Vagina (tissue), 2 donors: ENCODE results near the gene RPTOR. TPM values are rescaled to one million over a fixed set of nuclear protein-coding genes. Genes with fewer than 3 reads are reported as not detected.

Source experiments
- DNase-seq, 2 donors: peaks; one replicate each; pipeline ENCODE4 v3.0.0-alpha.2; 2017; ENCODE audit errors: extremely low spot score in 2 of 2
- H3K27ac ChIP-seq: fragments of 200-600 bp; sonication (generic); one replicate; pipeline ENCODE4 v1.5.1; 2019
- H3K27me3 ChIP-seq: fragments of 200-600 bp; sonication (generic); one replicate; pipeline ENCODE4 v1.5.1; 2019
- H3K36me3 ChIP-seq, 2 donors: fragments of 200-600 bp; sonication (generic); one replicate each; pipeline ENCODE4 v1.5.1; 2017 to 2019
- H3K4me1 ChIP-seq: fragments of 200-600 bp; sonication (generic); one replicate; pipeline ENCODE4 v1.5.1; 2019
- H3K4me3 ChIP-seq, 2 donors: fragments of 200-600 bp; sonication (generic); 1 replicate in 1 of 2; 2 replicates in 1 of 2; pipeline ENCODE4 v1.5.1; 2016 to 2019
- H3K9me3 ChIP-seq: fragments of 200-600 bp; sonication (generic); one replicate; pipeline ENCODE4 v1.5.1; 2019
- POLR2A ChIP-seq, 2 donors: fragments of 450-650 bp; IDR thresholded peaks; one replicate each; pipeline ENCODE4 v1.6.1; 2017; ENCODE audit warnings: antibody characterized with exemption in 2 of 2, mild to moderate bottlenecking in 2 of 2, moderate library complexity in 2 of 2
- POLR2AphosphoS5 ChIP-seq, 2 donors: sonication (generic); formaldehyde crosslinking; IDR thresholded peaks; one replicate each; pipeline ENCODE4 v1.9.0; 2017; ENCODE audit warnings: antibody characterized with exemption in 2 of 2, mild to moderate bottlenecking in 2 of 2, low read depth in 1 of 2; ENCODE audit not compliant: insufficient read depth in 1 of 2
- intact Hi-C: fragments of 100-400 bp; cut with DNase I; formaldehyde crosslinking; loops from one replicate; pipeline ENCODE4 v1.15.1; 2023
- total RNA-seq: library from RNA; depleted of rRNA; stranded (reverse); fragments of >200 nt; gene quantifications from one replicate; pipeline ENCODE4 v1.2.3, GENCODE V29; 2016
- TF ChIP-seq, protein P1 (sequence below), 3 experiments: fragments of 450-650 bp in 2 of 3; fragments of 200-600 bp in 1 of 3; sonication (generic) in 1 of 3; IDR thresholded peaks; one replicate each; pipeline ENCODE4 v1.5.1; 2017 to 2019; ENCODE audit warnings: antibody characterized with exemption in 3 of 3, mild to moderate bottlenecking in 2 of 3, moderate library complexity in 2 of 3

RPTOR gene
- total RNA-seq, 1 donor from 2014 or later, result 38.3 TPM

DNA sequence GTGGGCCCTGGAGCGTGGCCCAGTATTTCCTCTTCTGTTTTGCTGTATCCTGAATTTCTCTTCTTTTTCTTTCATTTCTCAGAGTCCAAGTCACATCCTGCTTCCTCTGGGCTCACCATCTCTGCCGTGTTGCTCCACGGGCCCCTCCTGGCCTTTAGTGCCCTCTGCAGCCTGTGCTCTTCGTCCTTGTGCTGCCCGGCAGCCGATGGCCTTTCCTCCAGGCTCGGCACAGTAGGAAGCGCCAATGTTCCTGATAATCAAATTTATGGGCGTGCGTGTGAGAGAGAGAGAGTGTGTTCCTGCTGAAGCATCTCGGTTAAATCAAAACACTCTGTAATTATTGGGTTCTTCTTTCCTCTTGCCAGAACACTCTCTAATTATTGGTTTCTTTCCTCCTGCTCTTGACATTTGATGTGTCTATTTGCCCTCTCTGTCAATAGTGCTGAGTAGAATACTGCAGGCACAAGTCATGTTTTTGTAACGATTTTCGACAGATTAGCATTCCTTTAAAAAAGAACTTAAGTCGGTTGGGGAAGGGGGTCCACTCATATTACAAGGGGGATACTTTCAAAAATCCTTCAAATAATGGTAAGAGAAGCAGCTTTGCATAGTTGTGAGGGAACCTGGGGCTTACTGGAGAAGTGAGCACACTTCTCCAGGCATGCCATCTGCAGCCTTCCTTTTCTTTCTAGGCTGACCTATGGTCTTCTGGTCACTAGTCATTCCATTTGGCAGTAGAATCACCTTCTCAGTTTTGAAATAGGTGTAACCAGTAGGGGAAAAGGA lies 126.6 kb downstream of the RPTOR start:
- Histone ChIP-seq H3K4me1 (peaks cover 6% of the 10 kb centered on the region), H3K9me3 (no peaks in the 10 kb centered on the region), H3K27me3 (no peaks in the 10 kb centered on the region), H3K4me3 (no peak overlapping the region), H3K36me3 (no peaks in the 10 kb centered on the region), H3K27ac (no peak overlapping the region)
- TF ChIP-seq POLR2AphosphoS5 (IDR thresholded peaks at IDR 0.05; ENCODE audit: insufficient read depth in 1 of 2, low read depth in 1 of 2), result no peak
- TF ChIP-seq POLR2A (IDR thresholded peaks at IDR 0.05), result no peak
- TF ChIP-seq, protein P1, sequence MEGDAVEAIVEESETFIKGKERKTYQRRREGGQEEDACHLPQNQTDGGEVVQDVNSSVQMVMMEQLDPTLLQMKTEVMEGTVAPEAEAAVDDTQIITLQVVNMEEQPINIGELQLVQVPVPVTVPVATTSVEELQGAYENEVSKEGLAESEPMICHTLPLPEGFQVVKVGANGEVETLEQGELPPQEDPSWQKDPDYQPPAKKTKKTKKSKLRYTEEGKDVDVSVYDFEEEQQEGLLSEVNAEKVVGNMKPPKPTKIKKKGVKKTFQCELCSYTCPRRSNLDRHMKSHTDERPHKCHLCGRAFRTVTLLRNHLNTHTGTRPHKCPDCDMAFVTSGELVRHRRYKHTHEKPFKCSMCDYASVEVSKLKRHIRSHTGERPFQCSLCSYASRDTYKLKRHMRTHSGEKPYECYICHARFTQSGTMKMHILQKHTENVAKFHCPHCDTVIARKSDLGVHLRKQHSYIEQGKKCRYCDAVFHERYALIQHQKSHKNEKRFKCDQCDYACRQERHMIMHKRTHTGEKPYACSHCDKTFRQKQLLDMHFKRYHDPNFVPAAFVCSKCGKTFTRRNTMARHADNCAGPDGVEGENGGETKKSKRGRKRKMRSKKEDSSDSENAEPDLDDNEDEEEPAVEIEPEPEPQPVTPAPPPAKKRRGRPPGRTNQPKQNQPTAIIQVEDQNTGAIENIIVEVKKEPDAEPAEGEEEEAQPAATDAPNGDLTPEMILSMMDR (IDR thresholded peaks at IDR 0.05), result no peak
- intact Hi-C loops, result no loop called here
- DNase-seq, result no peak

DNA sequence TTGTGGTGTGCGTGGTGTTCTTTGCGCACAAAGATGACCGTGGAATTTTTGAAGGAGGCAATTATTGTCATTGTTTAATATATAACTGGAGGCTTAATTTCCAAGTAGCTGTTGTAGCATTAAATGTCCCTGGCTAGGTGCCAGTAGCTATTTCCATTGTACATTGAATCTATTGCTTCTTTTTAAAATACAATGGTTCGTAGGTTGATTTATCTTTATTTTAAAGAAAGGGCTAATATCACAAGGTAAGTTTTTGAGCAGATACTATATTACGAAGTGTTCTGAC lies 127.1 kb downstream of the RPTOR start:
- no peaks in the 10 kb centered on the region for H3K27me3 ChIP-seq
- no peak for DNase-seq
- TF ChIP-seq POLR2AphosphoS5 (IDR thresholded peaks at IDR 0.05; ENCODE audit: insufficient read depth in 1 of 2, low read depth in 1 of 2) (no peak), POLR2A (IDR thresholded peaks at IDR 0.05) (no peak)
- TF ChIP-seq, protein P1 (IDR thresholded peaks at IDR 0.05), result no peak
- no peaks in the 10 kb centered on the region for H3K9me3 ChIP-seq
- no peak overlapping the region for H3K27ac ChIP-seq
- peaks cover 6% of the 10 kb centered on the region for H3K4me1 ChIP-seq
- intact Hi-C loops, result no loop called here
- no peak overlapping the region for H3K4me3 ChIP-seq
- H3K36me3 ChIP-seq, result no peaks in the 10 kb centered on the region

DNA sequence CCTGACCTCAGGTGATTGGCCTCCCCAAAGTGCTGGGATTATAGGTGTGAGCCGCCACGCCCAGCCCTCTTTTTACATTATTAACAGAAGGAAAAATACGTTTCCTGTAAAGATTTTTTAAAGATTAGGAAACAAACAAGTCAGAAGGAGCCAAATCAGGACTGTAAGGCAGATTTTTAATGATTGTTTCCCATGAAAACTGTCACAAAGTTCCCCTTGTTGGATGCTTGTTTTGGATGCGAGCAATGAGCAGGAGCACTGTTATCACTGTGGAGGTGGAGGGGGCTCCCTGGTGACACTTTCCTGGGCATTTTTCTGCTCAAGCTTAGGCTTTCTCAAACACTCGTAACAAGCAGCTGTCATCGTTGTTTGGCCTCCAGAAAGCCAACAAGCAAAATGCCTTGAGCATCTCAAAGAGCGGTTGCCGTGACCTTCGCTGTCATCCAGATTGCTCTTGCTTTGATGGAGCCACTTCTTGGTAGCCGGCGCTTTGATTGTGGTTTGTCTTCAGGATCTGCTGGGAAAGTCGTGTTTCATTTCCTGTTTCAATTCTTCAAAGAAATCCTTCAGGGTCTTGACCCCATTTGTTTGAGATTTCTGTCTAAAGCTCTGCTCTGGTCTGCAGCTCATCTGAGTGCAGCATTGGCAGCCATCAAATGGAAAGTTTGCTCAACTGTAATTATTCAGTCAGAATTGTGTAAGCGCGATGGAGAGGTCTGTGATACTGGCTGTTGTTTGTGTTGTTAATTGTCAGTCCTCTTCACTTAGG lies 128.7 kb downstream of the RPTOR start:
- Histone ChIP-seq H3K4me3 (no peak overlapping the region), H3K4me1 (peaks cover 6% of the 10 kb centered on the region), H3K9me3 (no peaks in the 10 kb centered on the region), H3K36me3 (no peaks in the 10 kb centered on the region), H3K27ac (no peak overlapping the region), H3K27me3 (no peaks in the 10 kb centered on the region)
- intact Hi-C loops, result no loop called here
- no peak for DNase-seq
- TF ChIP-seq POLR2A (IDR thresholded peaks at IDR 0.05) (no peak), POLR2AphosphoS5 (IDR thresholded peaks at IDR 0.05; ENCODE audit: insufficient read depth in 1 of 2, low read depth in 1 of 2) (no peak)
- TF ChIP-seq, protein P1 (IDR thresholded peaks at IDR 0.05), result no peak

DNA sequence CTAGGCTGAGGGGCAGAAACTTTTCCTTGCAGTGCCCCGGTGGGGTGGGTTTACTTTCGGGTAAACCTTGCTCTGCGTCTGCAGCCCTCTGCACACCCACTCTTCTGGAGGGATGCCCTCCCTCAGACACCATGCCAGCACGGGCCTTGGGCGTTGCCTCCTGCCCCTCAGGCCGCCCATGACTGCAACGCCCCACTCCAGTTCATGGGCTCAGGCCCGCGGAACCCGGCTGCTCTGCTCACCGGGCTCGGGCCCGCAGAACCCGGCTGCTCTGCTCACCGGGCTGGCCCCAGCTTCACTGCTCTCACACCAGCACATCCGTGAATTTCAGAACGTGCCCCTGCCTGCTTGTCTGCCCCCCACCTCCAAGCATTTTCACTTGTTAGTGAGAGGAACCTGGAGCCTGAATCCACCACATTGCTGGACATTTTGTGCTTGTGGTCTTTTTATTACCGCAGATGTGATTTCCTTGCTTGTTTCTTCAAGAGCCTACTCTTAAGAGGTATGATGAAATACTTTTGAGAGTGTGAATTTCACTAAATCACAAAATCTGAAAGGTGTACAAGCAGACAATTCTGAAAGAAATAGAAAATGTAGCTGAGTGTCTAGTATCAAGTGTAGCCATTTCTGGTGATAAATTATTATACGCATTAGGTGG lies 130.9 kb downstream of the RPTOR start:
- Histone ChIP-seq H3K27ac (no peak overlapping the region), H3K9me3 (no peaks in the 10 kb centered on the region), H3K27me3 (no peaks in the 10 kb centered on the region), H3K4me1 (peaks cover 6% of the 10 kb centered on the region), H3K36me3 (no peaks in the 10 kb centered on the region), H3K4me3 (no peak overlapping the region)
- no peak for DNase-seq
- TF ChIP-seq POLR2AphosphoS5 (IDR thresholded peaks at IDR 0.05; ENCODE audit: insufficient read depth in 1 of 2, low read depth in 1 of 2) (no peak), POLR2A (IDR thresholded peaks at IDR 0.05) (no peak)
- TF ChIP-seq, protein P1 (IDR thresholded peaks at IDR 0.05), result no peak
- intact Hi-C loops, result no loop called here
